ENCODE measurements around the gene PDHX. TPM values are rescaled to one million over a fixed set of nuclear protein-coding genes. Genes with fewer than 3 reads are reported as not detected.
"Not testable (repeated sequence)": the region's sequence is repeated elsewhere in the genome, so short reads cannot be mapped to it uniquely, and the experiment has no call there.

The PDHX gene
- total RNA-seq, 2 experiments from 2014 or later: 29.8 to 46.2 TPM

- no peak for ATAC-seq
- H3K27ac Mint-ChIP-seq: no peak overlapping the region
- peaks cover 18% of the 10 kb centered on the region for H3K36me3 Mint-ChIP-seq (ENCODE audit: low read depth)
- no peak overlapping the region for H3K4me3 Mint-ChIP-seq
- DNase-seq: no peak
- peaks cover 4% of the 10 kb centered on the region for H3K9me3 Mint-ChIP-seq (ENCODE audit: low read depth)
- ChIA-PET CTCF (interaction anchor here (0.6 to 4.4 kb wide), 7 partner anchors 9 to 487 kb away, joined by 3 to 31 read pairs (median 3); no protein-coding TSS in a partner anchor), POLR2A (no interaction called here)
- no peaks in the 10 kb centered on the region for H3K4me1 Mint-ChIP-seq
- intact Hi-C loops (cut with DNase I, micrococcal nuclease): no loop called here
- H3K27me3 Mint-ChIP-seq: no peaks in the 10 kb centered on the region
Observed at GRCh38 chr11:34893416-34893815, 23.0 kb upstream of the PDHX start.

GRCh38 chr11:34896191-34896590 is 20.2 kb upstream of the PDHX start:
- DNase-seq, H3K27me3 Mint-ChIP-seq, H3K27ac Mint-ChIP-seq, H3K4me3 Mint-ChIP-seq, POLR2A ChIA-PET, CTCF ChIA-PET, ATAC-seq, H3K4me1 Mint-ChIP-seq: not testable (repeated sequence)
- Mint-ChIP-seq H3K9me3 (ENCODE audit: low read depth) (peaks cover 20% of the 10 kb centered on the region), H3K36me3 (ENCODE audit: low read depth) (peaks cover 40% of the 10 kb centered on the region)
- intact Hi-C loops (cut with DNase I, micrococcal nuclease): loop anchor here in 1 of 2 experiments (5.0 kb wide), 1 partner anchor 49 kb away; no protein-coding TSS in a partner anchor

- H3K36me3 Mint-ChIP-seq (ENCODE audit: low read depth): peaks cover 43% of the 10 kb centered on the region
- H3K27me3 Mint-ChIP-seq: no peaks in the 10 kb centered on the region
- no peak overlapping the region for H3K27ac Mint-ChIP-seq
- POLR2A ChIA-PET: no interaction called here
- peaks cover 20% of the 10 kb centered on the region for H3K9me3 Mint-ChIP-seq (ENCODE audit: low read depth)
- intact Hi-C loops (cut with DNase I, micrococcal nuclease): loop anchor here in 1 of 2 experiments (5.0 kb wide), 1 partner anchor 50 kb away; no protein-coding TSS in a partner anchor
- no peak overlapping the region for H3K4me3 Mint-ChIP-seq
- CTCF ChIA-PET: interaction anchor here (0.6 to 1.2 kb wide), 3 partner anchors 296 to 514 kb away, joined by 3 to 4 read pairs (median 3); partner anchors contain the start of gene ELF5
- H3K4me1 Mint-ChIP-seq: no peaks in the 10 kb centered on the region
- ATAC-seq (no peak), DNase-seq (no peak)
Observed at GRCh38 chr11:34897171-34897870, 19.1 kb upstream of the PDHX start.

- DNase-seq: no peak
- Mint-ChIP-seq H3K4me3 (no peak overlapping the region), H3K4me1 (no peaks in the 10 kb centered on the region), H3K36me3 (ENCODE audit: low read depth) (peaks cover 52% of the 10 kb centered on the region), H3K27ac (no peak overlapping the region), H3K9me3 (ENCODE audit: low read depth) (peaks cover 20% of the 10 kb centered on the region), H3K27me3 (no peaks in the 10 kb centered on the region)
- ChIA-PET POLR2A (no interaction called here), CTCF (interaction anchor here (0.9 to 1.3 kb wide), 3 partner anchors 21 to 496 kb away, joined by 3 to 6 read pairs (median 4); no protein-coding TSS in a partner anchor)
- intact Hi-C loops (cut with DNase I, micrococcal nuclease): loop anchor here in 1 of 2 experiments (5.0 kb wide), 1 partner anchor 51 kb away; no protein-coding TSS in a partner anchor
- ATAC-seq: no peak
Observed at GRCh38 chr11:34898474-34898873, 17.9 kb upstream of the PDHX start.

GRCh38 chr11:34899633-34900016 is 16.8 kb upstream of the PDHX start:
- ATAC-seq (no peak), DNase-seq (peak; percentile 33)
- Mint-ChIP-seq H3K27me3 (no peaks in the 10 kb centered on the region), H3K27ac (no peak overlapping the region), H3K9me3 (ENCODE audit: low read depth) (peaks cover 20% of the 10 kb centered on the region), H3K4me1 (no peaks in the 10 kb centered on the region), H3K4me3 (no peak overlapping the region), H3K36me3 (ENCODE audit: low read depth) (peaks cover 64% of the 10 kb centered on the region)
- ChIA-PET CTCF (interaction anchor here (0.6 to 1.3 kb wide), 5 partner anchors 10 to 495 kb away, joined by 3 to 6 read pairs (median 4); no protein-coding TSS in a partner anchor), POLR2A (no interaction called here)
- intact Hi-C loops (cut with DNase I, micrococcal nuclease): loop anchor here in 1 of 2 experiments (5.0 kb wide), 1 partner anchor 52 kb away; no protein-coding TSS in a partner anchor

GRCh38 chr11:34904421-34904955 is 11.9 kb upstream of the PDHX start:
- no peaks in the 10 kb centered on the region for H3K27me3 Mint-ChIP-seq
- CTCF ChIA-PET: interaction anchor here (0.7 kb wide), 1 partner anchor 407 kb away, joined by 4 read pairs; no protein-coding TSS in a partner anchor
- intact Hi-C loops (cut with DNase I, micrococcal nuclease): no loop called here
- POLR2A ChIA-PET: no interaction called here
- H3K9me3 Mint-ChIP-seq (ENCODE audit: low read depth): peaks cover 11% of the 10 kb centered on the region
- H3K4me3 Mint-ChIP-seq: no peak overlapping the region
- DNase-seq (no peak), ATAC-seq (no peak)
- H3K36me3 Mint-ChIP-seq (ENCODE audit: low read depth): peaks cover 47% of the 10 kb centered on the region
- H3K27ac Mint-ChIP-seq: no peak overlapping the region
- H3K4me1 Mint-ChIP-seq: peaks cover 2% of the 10 kb centered on the region

- Mint-ChIP-seq H3K27ac (no peak overlapping the region), H3K9me3 (ENCODE audit: low read depth) (peaks cover 2% of the 10 kb centered on the region), H3K27me3 (no peaks in the 10 kb centered on the region), H3K4me1 (peaks cover 2% of the 10 kb centered on the region), H3K4me3 (no peak overlapping the region), H3K36me3 (ENCODE audit: low read depth) (peaks cover 36% of the 10 kb centered on the region)
- DNase-seq (no peak), ATAC-seq (no peak)
- intact Hi-C loops (cut with DNase I, micrococcal nuclease): no loop called here
- POLR2A ChIA-PET: no interaction called here
- CTCF ChIA-PET: no interaction called here
Observed at GRCh38 chr11:34905666-34906065, 10.8 kb upstream of the PDHX start.

GRCh38 chr11:34907934-34908593 is 8.4 kb upstream of the PDHX start:
- intact Hi-C loops (cut with DNase I, micrococcal nuclease): no loop called here
- DNase-seq (no peak), ATAC-seq (no peak)
- Mint-ChIP-seq H3K36me3 (ENCODE audit: low read depth) (peaks cover 30% of the 10 kb centered on the region), H3K9me3 (ENCODE audit: low read depth) (no peaks in the 10 kb centered on the region), H3K4me3 (no peak overlapping the region), H3K27me3 (no peaks in the 10 kb centered on the region), H3K4me1 (peaks cover 4% of the 10 kb centered on the region), H3K27ac (no peak overlapping the region)
- CTCF ChIA-PET: interaction anchor here (0.6 to 1.2 kb wide), 3 partner anchors 19 to 908 kb away, joined by 3 to 4 read pairs (median 3); no protein-coding TSS in a partner anchor
- POLR2A ChIA-PET: no interaction called here

- peaks cover 5% of the 10 kb centered on the region for H3K9me3 Mint-ChIP-seq (ENCODE audit: low read depth)
- peak; percentile 39 for ATAC-seq
- intact Hi-C loops (cut with DNase I, micrococcal nuclease): no loop called here
- peaks cover 14% of the 10 kb centered on the region for H3K4me1 Mint-ChIP-seq
- CTCF ChIA-PET: interaction anchor here (0.5 to 1.2 kb wide), 3 partner anchors 330 to 432 kb away, joined by 3 to 4 read pairs (median 3); no protein-coding TSS in a partner anchor
- H3K4me3 Mint-ChIP-seq: no peak overlapping the region
- H3K27me3 Mint-ChIP-seq: no peaks in the 10 kb centered on the region
- POLR2A ChIA-PET: no interaction called here
- H3K36me3 Mint-ChIP-seq (ENCODE audit: low read depth): peaks cover 27% of the 10 kb centered on the region
- H3K27ac Mint-ChIP-seq: no peak overlapping the region
- DNase-seq: no peak
Observed at GRCh38 chr11:34909415-34909814, 7.0 kb upstream of the PDHX start.

GRCh38 chr11:34909955-34910354 is 6.5 kb upstream of the PDHX start:
- ChIA-PET POLR2A (no interaction called here), CTCF (interaction anchor here (0.7 to 1.0 kb wide), 2 partner anchors 40 to 329 kb away, joined by 3 read pairs; no protein-coding TSS in a partner anchor)
- ATAC-seq: no peak
- peaks cover 22% of the 10 kb centered on the region for H3K36me3 Mint-ChIP-seq (ENCODE audit: low read depth)
- no peak for DNase-seq
- H3K27ac Mint-ChIP-seq: no peak overlapping the region
- peaks cover 5% of the 10 kb centered on the region for H3K9me3 Mint-ChIP-seq (ENCODE audit: low read depth)
- intact Hi-C loops (cut with DNase I, micrococcal nuclease): loop anchor here in 1 of 2 experiments (10.0 kb wide), 2 partner anchors 665 to 1375 kb away; partner anchors contain the start of gene COMMD9
- H3K27me3 Mint-ChIP-seq: no peaks in the 10 kb centered on the region
- no peak overlapping the region for H3K4me3 Mint-ChIP-seq
- H3K4me1 Mint-ChIP-seq: peaks cover 15% of the 10 kb centered on the region

- Mint-ChIP-seq H3K9me3 (ENCODE audit: low read depth) (peaks cover 5% of the 10 kb centered on the region), H3K4me3 (no peak overlapping the region), H3K27ac (no peak overlapping the region), H3K36me3 (ENCODE audit: low read depth) (peaks cover 23% of the 10 kb centered on the region), H3K27me3 (no peaks in the 10 kb centered on the region), H3K4me1 (peaks cover 18% of the 10 kb centered on the region)
- no peak for DNase-seq
- ATAC-seq: no peak
- ChIA-PET POLR2A (interaction anchor here (0.6 kb wide), 1 partner anchor 468 kb away, joined by 4 read pairs; no protein-coding TSS in a partner anchor), CTCF (no interaction called here)
- intact Hi-C loops (cut with DNase I, micrococcal nuclease): loop anchor here in 1 of 2 experiments (10.0 kb wide), 2 partner anchors 666 to 1374 kb away; partner anchors contain the start of gene COMMD9
Observed at GRCh38 chr11:34910817-34911216, 5.6 kb upstream of the PDHX start.

Measured in activated CD4-positive, alpha-beta T cell treated with anti-CD3 and anti-CD28 coated beads for 36 hours (primary cell).